ENCODE data around the gene ZNF799. TPM values are rescaled to one million over a fixed set of nuclear protein-coding genes. Genes with fewer than 3 reads are reported as not detected.
"Not testable (repeated sequence)": the region's sequence is repeated elsewhere in the genome, so short reads cannot be mapped to it uniquely, and the experiment has no call there.

The ZNF799 gene
- total RNA-seq, 1 donor from 2014 or later, result 5.4 TPM

DNA sequence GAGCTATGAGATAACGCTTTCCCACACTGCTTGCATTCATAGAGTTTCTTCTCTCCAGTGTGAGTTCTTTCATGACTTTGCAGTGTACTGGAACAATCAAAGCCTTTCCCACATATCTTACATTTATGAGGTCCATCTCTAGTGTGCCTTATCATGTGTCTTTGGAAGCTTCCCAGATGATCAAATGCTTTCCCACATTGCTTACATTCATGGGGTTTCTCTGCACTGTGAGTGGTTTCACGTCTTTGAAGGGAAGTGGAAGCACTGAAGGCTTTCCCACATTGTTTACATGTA, 20.7 kb downstream of the ZNF799 start:
- TF ChIP-seq, protein P1, sequence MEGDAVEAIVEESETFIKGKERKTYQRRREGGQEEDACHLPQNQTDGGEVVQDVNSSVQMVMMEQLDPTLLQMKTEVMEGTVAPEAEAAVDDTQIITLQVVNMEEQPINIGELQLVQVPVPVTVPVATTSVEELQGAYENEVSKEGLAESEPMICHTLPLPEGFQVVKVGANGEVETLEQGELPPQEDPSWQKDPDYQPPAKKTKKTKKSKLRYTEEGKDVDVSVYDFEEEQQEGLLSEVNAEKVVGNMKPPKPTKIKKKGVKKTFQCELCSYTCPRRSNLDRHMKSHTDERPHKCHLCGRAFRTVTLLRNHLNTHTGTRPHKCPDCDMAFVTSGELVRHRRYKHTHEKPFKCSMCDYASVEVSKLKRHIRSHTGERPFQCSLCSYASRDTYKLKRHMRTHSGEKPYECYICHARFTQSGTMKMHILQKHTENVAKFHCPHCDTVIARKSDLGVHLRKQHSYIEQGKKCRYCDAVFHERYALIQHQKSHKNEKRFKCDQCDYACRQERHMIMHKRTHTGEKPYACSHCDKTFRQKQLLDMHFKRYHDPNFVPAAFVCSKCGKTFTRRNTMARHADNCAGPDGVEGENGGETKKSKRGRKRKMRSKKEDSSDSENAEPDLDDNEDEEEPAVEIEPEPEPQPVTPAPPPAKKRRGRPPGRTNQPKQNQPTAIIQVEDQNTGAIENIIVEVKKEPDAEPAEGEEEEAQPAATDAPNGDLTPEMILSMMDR (conservative IDR thresholded peaks at IDR 0.05), result no peak
- Mint-ChIP-seq H3K36me3 (peaks cover 34% of the 10 kb centered on the region), H3K9me3 (peaks cover 23% of the 10 kb centered on the region), H3K4me3 (no peak overlapping the region), H3K27ac (no peak overlapping the region), H3K27me3 (no peaks in the 10 kb centered on the region), H3K4me1 (ENCODE audit: unreplicated experiment) (no peaks in the 10 kb centered on the region)
- no peak for DNase-seq (ENCODE audit: extremely low spot score, unreplicated experiment)

DNA sequence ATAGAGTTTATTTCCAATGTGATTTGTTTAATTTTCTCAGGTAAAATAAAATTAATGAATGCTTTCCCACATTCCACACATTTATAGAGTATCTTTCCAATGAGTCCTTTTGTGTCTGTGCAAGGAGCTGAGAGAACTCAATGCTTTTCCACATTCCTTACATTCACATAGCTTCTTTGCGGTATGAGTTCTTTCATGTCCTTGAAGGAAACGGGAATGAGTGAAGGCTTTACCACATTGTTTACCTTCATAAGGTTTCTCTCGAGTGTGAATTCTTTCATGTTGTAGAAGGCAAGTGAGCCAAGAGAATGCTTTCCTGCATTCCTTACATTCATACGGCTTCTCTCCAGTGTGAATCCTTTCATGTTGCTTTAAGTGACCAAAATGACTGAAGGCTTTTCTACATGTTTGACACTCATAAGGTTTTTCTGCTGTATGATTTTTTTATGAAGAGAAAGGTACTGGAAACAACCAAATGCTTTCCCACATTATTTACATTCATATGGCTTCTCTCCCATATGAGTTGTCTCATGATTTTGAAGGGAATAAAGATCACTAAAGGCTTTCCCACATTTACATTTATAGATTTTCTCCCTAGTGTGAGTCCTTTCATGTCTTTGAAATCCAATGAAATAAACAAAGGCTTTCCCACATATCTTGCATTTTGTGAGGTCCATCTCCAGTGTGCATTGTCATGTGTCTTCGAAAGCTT, 21.2 kb downstream of the ZNF799 start:
- DNase-seq (ENCODE audit: extremely low spot score, unreplicated experiment), result no peak
- Mint-ChIP-seq H3K36me3 (peaks cover 34% of the 10 kb centered on the region), H3K4me1 (ENCODE audit: unreplicated experiment) (no peaks in the 10 kb centered on the region), H3K4me3 (no peak overlapping the region), H3K27ac (no peak overlapping the region), H3K27me3 (no peaks in the 10 kb centered on the region), H3K9me3 (peaks cover 23% of the 10 kb centered on the region)
- TF ChIP-seq, protein P1 (conservative IDR thresholded peaks at IDR 0.05), result no peak

DNA sequence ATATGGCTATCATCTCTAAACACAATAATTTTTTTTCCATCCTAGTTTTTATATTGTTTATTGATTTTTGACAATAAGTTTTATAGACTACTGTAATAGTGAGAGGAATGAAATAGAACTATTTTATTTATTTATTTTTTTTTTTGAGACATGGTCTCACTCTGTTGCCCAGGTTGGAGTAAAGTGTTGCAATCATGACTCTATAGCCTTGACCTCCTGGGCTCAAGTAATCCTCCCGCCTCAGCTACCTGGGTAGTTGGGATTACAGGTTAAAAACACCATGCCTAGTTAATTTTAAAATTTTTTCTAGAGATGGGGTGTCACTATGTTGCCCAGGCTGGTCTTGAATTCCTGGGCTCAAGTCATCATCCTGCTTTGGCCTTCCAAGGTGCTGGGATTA, 27.0 kb downstream of the ZNF799 start:
- no peaks in the 10 kb centered on the region for H3K27me3 Mint-ChIP-seq
- H3K9me3 Mint-ChIP-seq, result peaks cover 17% of the 10 kb centered on the region
- H3K36me3 Mint-ChIP-seq, result peaks cover 13% of the 10 kb centered on the region
- TF ChIP-seq, protein P1 (conservative IDR thresholded peaks at IDR 0.05), result no peak
- DNase-seq (ENCODE audit: extremely low spot score, unreplicated experiment), result no peak
- no peak overlapping the region for H3K4me3 Mint-ChIP-seq
- H3K4me1 Mint-ChIP-seq (ENCODE audit: unreplicated experiment), result no peaks in the 10 kb centered on the region
- no peak overlapping the region for H3K27ac Mint-ChIP-seq

DNA sequence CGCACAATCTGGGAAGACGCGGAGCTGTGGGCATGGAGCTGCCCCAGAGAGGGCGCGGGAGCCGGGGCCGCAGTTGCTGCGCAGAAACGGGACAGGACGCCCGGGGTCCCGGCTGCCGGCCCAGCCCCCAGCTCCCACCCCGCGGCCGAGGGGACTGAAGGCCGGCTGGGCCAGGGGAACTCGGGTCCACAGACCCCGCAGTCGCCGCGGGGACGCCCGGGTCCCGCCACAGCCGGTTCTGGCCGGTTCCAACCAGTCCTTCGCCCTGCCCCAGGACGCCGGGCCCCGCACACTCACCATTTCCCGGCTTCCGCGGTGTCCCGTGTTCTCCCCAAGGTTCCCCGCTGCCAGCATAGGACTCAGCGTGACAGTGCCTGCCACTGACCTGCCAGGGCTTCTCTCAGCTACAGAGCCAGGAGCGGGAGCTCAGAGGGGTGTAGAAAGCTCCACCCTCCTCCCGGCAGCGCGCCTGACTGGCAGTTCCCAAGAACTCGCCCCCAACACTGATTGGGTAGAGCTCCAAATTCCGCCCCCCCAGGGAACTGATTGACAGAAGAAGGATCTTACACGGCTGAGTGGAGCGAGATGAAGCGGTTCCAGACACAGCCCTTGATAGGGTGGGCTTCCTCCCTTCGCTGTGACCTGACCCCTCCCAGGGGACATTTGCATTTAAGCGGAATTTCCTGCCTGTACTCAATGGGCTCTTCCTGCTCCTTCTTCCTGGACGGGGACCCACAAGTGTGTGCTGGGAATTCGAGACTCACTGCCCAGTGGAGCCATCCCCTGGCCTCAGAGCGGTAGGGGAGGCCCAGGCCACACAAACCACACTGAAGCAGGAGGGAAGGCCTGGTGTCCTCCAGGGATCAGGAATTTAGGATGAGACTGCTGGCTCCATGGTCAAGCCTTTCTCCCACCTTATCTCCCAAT, 35.6 kb downstream of the ZNF799 start, which contains the start of gene ZNF442:
Gene ZNF442, minus strand, starts transcription at position 448 of the 927 bp plus-strand sequence. CDS start 2,052 bp downstream, outside the sequence.
- Mint-ChIP-seq H3K9me3 (peaks cover 9% of the 10 kb centered on the region), H3K4me3 (peak within 1 kb of the TSS; percentile 99)

DNA sequence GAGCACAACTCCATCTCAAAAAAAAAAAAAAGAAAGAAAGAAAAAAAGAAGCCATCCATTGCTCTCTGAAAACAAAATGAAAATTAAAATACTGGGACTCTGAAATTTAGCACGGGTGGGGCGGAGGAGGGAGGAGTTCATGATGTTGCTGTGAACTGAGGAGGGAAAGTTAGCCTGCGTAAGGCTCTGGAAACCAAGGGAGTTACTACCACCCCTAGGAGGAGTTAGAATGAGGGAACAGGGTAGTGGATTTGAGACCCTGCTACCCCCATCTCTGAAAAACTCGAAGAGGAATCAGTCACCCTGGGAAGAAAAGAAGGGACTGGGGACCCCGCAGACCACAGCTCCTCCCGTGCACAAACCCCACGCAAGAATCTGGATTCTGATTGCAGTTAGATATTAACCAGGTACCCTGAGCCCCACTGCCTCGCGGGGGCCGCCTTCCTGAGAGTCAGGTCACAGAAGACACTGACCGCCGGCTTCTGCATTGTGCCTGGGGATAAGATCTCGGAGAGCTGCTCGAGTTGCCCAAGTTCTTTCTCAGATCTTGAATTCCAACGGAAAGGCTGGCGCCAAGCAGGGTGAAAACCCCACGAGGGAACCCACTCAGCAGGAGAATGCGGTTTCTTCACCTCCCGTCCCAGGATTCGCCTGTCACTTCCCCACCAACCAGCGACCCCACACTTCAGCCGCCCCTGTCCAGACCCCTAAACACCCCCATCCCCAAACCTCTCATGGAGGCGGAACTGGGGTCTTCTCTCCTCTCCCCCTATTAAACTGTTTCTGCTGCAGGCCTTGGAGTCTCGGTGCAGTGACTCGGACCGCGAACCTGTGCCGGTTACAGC, 36.5 kb downstream of the ZNF799 start:
- DNase-seq (ENCODE audit: extremely low spot score, unreplicated experiment), result no peak

More for the DNA sequence above, 35.6 kb downstream of the ZNF799 start, which contains the start of gene ZNF442:
- DNase-seq (ENCODE audit: extremely low spot score, unreplicated experiment), result peak; percentile 93
- TF ChIP-seq, protein P1 (conservative IDR thresholded peaks at IDR 0.05), result peak; percentile 72
- peaks cover 20% of the 10 kb centered on the region for H3K4me1 Mint-ChIP-seq (ENCODE audit: unreplicated experiment)
- H3K36me3 Mint-ChIP-seq, result peaks cover 4% of the 10 kb centered on the region
- H3K27me3 Mint-ChIP-seq, result no peaks in the 10 kb centered on the region
- peak within 1 kb of the TSS; percentile 96 for H3K27ac Mint-ChIP-seq

DNA sequence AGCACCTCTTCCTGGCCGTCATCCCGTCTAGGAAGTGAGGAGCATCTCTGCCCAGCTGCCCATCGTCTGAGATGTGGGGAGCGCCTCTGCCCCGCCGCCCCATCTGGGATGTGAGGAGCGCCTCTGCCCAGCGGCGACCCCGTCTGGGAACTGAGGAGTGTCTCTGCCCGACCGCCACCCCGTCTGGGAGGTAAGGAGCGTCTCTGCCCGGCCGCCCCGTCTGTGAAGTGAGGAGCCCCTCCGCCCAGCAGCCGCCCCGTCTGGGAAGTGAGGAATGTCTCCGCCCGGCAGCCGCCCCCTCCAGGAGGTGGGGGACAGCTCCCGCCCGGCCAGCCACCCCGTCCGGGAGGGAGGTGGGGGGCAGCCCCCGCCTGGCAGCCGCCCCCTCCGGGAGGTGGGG, 38.8 kb downstream of the ZNF799 start:
- peaks cover 20% of the 10 kb centered on the region for H3K4me1 Mint-ChIP-seq (ENCODE audit: unreplicated experiment)
- not testable (repeated sequence) for H3K9me3 Mint-ChIP-seq; H3K27me3 Mint-ChIP-seq; DNase-seq (ENCODE audit: extremely low spot score, unreplicated experiment); H3K27ac Mint-ChIP-seq; H3K4me3 Mint-ChIP-seq
- peaks cover 10% of the 10 kb centered on the region for H3K36me3 Mint-ChIP-seq

More for the DNA sequence above, 36.5 kb downstream of the ZNF799 start:
- TF ChIP-seq, protein P1 (conservative IDR thresholded peaks at IDR 0.05), result no peak
- Mint-ChIP-seq H3K4me1 (ENCODE audit: unreplicated experiment) (peaks cover 20% of the 10 kb centered on the region), H3K27ac (peak overlapping the region; percentile 96), H3K4me3 (peak overlapping the region; percentile 99), H3K9me3 (peaks cover 9% of the 10 kb centered on the region), H3K27me3 (no peaks in the 10 kb centered on the region), H3K36me3 (peaks cover 4% of the 10 kb centered on the region)

Data from type B pancreatic cell (in vitro differentiated cells).